ENCODE measurements around the gene NELFA.

The NELFA gene

DNA sequence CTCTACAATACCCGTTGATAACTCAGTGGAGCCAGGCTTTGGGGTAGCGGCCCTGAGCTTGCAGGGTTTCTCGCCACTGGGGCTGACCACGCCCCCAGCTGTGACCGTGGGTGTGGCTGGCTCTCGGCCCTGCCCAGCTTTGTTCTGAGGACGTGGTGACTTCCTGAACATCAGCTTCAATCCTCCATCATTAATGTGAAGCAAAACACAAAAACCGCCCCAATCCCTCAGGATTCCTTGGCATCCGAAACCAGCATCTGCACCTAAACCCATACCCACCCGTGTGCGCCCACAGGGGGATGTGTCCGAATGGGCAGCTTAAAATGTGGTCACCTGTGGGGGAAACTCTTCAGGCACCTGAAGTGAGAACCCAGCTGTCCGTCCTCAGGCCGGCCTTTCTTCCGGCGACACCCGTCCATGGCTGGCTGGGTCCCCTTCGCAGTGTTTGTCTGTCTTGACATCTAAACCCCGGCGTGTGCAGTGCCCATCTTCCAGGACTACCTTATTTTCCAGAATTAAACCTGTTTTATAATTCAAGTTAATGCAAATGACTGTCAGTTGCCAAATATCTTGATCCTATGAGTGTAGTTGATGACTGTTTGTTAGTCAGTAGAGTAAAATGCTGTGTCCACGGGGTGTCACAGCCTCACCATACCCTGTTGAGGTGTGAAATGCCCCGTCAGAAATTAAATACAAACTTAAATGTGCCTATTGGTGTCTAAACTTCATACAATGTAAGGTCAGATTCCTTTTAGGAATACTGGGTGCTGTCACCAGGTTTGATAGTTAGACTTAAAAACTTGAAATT lies 27.3 kb downstream of the NELFA start:
- no peak for DNase-seq

DNA sequence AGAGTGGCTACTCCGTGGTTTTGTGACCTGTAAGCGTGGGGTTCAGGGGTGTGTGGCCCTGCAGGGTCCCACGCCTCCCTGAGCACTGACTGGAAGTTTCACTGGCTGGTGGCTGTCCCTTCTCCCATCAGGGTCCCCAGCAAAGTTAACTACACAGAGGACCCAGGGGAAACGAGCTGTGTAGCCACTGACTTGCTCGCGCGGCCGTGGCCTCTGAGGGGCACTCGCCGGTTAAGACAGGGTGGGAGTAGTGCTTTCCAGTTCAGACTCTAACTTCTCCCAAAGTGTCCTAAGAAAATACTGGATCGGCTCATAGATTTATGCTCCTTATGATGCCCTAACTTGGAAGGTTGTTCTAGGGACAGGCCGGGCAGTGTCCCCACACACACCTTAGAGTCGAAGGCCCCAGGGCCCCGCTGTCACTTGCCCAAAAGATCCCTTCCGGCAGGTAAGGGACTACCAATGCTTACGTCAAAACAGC lies 28.2 kb downstream of the NELFA start:
- DNase-seq, result no peak

DNA sequence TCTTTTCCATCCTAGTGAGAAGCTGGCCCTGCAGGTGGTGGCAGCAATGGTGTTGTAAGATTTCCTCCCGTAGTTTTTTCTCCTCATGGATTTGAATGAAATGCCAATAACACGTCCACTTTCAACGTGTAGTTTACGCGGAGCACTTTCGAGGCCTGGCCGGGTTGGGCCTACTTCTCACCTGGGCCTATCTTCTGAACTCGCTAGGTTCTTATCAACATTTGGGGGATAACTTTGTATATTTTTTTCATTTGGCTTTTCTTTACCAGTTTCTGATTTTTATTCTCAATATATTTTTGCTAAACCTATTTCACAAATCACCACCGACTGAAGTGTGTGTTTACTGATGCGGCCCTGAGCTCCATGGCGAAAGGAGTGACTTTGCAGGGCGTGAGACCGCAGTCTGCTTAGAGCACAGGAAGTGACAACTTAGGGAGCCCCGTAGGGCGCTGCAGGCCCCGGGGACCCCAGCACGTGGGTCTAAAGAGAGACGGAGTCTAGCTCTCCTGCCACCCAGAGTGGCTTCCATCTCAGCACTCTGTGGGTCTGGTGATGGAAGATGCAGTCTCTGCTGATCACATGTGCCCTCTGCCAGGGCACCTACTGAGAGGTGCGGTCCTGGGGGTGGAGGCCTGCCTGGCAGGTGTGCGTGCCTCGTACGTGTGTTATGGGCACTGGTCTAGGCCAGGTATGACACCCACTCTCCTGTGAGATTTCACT lies 29.1 kb downstream of the NELFA start:
- no peak for DNase-seq

DNA sequence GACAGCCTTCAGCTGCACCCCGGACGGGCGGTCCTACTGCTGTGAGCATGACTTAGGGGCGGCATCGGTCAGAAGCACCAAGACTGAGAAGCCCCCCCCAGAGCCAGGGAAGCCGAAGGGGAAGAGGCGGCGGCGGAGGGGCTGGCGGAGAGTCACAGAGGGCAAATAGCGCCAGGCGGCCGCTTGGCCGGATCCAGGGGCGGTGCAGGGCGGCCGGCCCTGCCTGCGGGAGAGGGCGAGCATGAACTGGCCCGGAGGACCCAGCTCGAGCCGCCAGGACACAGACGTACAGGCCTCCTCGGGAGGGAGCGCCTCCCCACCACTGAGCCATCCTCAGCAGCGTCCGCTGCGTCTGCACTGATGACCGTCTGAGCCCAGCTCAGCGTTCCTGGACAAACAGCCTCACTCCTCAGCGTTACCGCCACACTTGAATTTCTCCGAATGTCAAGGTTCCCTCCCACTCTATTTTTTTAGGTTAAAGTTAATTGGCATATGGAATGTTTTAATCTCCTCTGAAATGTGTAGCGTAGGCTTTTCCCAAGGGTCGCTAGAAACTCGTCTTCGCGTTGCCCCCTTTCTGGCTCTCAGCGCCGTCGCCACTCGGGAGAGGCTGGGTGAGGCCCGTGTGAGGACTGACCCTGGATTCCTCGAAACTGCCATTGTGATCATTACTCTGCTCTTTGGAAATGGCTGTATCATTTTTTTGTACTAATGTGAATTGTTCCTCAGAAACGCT lies 29.9 kb downstream of the NELFA start:
- DNase-seq, result no peak

DNA sequence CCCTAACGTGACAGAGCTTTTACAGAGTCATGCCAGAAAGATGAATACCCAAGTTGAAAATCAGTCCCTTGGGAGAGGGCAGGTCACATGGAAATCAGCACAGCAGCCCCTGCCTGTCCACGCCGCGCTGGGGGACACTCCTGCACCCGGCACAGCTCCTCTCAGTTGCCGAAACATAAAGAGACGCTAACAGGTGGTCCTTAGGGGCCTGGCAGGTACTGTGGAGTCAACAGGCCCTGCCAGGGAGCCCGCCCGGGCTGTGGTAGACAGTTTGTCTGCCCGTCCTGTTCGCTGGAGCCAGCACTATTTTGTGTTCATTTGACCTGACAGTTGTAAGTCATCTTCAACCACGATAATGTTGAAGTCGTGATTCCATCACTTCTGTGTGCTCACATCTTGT lies 30.5 kb downstream of the NELFA start:
- no peak for DNase-seq

DNA sequence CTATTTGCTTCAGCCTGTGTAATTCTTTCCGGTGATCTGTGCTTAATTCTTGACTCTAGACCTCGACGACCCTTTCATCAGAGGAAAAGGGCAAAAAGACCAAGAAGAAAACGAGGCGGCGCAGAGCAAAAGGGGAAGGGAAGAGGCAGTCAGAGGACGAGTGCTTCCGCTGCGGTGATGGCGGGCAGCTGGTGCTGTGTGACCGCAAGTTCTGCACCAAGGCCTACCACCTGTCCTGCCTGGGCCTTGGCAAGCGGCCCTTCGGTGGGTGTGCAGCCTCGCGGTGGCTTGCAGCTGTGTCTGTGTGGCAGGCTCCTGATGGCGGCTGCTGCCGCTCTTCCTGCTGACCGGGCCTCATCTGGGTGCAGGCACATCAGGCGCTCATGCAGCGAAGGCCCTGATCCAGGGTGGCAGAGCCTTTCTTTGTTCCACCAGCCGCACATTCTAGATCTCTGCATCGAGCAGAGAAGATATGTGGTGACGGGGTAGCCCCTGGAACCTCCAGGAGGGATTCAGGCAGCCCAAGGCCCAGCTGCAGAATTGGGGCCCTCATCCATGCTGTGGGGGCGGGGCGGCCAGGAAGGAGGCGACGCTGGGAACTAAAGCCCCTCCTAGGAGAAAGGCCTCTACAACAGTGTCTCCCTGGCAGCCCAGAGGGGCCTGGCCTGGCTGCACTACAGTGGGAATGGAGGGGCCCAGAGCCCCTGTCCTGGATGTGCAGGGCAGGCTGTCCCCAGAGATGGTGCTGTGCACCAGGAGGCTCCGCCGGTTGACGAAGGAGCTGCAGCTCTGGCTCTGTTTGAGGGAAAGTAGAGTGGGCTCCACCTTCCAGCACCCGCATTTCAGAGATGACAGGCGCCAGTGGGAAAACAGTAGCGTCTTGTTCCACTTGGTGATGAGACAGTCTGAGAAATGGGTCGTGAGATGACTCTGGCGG lies 32.1 kb downstream of the NELFA start:
- DNase-seq, result no peak

DNA sequence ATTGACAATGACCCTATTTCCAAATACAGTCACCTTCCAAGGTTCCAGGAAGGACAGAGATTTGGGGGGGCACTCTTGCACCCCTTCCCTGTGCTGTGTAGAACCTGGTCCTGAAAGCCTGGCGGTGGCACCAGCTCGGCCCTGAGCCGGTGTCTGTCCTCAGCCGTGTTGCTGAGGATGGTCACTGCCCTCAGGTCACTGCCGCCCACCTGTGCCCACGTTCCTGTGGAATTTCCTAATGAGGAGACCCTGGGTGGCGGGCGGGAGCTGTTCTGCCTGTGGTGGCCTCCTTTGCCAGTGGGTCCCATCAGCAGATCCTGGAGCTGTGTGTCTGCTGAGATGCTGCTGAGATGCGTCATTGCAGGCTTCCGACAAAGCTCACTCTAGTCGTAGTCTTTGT lies 32.9 kb downstream of the NELFA start:
- no peak for DNase-seq

DNA sequence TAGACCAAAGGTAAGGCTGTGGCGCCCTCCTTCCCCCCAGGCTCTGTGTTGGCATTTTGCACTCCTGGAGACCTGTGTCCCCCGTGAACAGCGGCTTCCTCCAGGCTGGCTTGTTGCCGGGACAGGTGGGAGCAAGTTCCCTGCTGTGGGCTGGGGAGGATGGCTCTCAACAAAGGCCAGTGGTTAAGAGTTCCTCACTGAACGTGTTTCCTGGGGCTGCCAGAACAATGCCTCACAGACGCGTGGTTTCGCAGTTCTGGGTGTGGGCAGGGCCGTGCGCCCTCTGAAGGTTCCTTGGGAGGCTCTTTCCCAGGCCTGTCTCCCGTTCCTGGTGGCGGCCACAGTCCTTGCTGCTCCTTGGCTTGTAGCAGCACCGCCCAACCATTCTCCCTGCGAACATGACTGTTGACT lies 33.4 kb downstream of the NELFA start:
- DNase-seq, result no peak

DNA sequence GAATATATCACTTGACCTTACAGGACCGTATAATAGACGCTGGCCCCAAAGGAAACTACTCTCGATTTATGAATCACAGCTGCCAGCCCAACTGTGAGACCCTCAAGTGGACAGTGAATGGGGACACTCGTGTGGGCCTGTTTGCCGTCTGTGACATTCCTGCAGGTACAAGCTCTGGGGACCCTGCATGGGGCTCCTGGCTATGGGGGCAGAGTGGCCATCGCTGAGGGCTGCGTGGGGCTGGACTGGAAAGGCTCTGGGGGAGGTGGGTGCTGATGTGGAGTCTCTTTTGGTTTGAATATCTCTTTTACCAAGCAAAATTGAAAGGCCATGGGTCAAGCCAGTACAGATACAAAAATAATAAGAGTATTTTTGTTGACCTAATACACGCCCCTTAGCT lies 33.9 kb downstream of the NELFA start:
- no peak for DNase-seq

DNA sequence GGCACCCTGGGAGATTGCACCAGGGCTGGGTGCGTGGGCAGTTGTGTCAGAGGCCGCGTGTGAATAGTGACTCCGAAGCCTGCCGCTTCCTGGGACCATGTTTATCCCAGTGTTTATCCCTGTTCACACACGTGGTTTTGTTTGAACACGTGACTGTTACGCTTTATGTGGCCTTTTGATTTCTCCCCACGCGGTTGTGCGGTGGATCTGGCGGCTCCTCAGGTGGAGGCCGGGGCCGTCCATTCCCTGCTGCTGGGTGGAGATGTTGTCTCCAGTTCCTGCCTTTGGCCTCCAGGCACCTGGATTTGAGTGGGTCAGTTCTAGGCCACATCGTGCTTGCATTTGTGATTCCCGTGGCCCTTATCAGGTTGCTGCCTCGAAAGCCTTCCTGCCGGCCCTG lies 35.1 kb downstream of the NELFA start:
- no peak for DNase-seq

DNA sequence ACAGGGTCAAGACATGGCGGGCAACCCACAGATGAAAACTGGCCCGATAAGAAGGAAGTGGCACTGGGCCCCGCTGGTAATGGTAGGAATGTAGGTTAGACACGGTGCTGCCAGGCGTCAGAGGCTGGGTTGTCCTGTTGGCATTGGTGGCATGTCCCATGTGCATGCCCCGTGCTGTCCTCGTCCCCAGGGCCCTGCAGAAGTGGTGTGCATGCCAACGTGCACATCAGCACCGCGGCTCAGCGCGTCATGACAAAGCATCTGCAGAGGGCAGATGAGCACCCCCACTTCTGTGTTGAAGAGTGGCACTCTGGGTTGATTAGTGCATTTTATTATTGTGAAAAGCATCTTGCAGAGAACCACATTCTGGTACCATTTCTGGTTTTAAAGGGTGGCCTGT lies 35.6 kb downstream of the NELFA start:
- DNase-seq, result no peak

DNA sequence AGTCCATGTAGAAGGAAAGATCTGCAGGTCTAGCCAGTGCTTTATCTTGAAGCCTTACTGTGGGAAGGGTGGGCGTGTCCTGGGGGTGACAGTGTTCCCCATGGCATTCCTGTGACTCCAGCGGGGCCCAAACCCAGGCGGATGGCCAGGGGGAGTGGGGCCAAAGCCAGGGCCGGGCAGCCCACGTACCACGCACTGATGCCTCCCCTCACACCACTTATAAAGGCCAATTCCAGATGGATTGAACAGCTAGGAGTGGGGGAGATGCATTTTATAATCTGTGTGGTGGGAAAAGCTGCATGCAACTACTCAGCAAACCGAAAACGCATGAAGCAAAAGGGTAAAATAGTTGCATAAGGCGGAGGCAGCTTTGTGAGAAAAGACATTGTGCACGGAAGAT lies 36.4 kb downstream of the NELFA start:
- no peak for DNase-seq

DNA sequence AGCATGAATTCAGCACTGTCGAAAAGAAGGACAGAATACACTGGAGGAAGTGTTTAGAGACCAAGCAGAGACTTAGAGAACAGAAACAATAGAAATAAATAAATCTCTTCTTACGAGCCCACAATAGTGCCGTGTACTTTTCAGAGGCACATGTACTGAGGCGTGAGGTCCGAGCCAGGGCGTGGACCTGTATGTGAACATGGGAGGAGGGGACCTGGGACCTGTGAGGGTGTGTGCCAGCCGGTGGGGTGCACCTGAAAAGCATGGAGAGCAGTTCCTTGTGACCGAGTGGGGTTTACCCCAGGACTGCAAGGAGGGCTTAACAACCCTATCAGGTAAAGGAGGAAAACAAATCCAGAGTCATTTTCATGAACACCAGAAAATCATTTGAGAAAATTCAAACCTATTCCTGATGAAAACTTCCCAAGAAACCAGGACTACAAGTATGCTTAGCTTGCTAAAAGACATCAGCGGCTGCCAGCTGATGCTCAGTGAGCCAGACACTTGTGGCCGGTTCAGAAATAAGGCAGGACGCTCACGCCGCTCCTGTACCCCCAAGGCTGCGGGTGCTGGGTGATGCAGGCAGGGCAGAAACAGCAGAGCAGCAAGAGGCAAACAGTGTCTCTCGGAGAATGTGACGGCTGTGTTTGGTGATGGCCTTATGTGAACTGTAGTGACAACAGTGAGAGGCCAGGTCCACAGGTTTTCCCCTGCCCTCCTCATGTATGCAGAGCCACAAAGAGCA lies 37.1 kb downstream of the NELFA start:
- DNase-seq, result no peak

DNA sequence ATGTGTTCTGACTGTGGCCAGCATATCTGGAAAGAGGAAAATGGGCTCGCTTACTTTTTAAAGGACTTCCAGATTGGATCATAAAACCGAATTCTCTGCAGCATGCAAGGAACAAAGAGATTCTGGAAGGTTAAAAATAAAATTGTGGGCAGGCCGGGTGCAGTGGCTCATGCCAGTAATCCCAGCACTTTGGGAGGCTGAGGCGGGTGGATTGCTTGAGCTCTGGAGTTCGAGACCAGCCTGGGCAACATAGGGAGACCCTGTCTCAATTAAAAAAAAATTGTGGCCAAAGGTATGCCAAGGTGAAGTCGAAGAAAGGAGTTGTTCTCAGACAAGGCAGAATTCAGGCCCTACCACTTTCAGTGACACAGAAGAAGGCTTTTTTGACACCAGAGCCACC lies 37.8 kb downstream of the NELFA start:
- DNase-seq, result no peak

DNA sequence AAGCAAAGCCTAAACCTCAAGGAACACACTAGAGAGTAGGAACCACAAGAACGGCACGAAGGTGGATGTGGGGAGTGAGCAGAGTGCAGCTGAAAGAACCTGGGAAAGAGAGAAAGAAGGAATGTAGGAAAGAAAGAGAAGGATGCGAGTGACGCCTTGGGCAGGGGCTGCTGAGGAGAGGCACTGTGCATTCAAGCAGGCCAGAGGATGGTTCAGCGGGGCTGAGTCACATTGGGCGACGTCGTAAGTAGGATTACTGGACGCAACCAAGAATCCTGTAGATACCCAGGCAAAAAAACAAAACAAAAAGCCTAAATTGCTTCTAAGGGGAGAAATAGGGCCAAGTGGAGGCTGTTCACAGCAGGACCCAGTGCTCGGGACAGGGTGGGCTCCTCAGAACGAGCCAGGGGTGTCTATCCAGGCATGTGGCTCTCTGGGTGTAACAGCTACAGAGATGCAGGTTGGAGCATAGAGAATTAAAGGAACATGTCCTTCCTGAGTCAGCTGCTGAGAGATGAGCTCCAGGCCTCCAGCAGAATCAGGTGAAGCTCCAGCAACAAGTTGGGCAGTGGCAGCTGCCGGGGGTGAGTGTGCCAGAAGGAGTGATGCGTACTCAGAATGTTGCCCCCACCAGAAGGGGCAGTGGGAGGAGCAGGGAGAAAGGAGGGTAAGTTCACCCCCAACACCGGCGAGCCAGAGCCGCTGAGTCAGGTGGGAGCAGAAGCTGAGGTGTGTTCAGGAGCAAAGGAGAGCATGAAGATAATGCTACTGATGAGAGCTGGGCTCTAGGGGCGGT lies 38.6 kb downstream of the NELFA start:
- DNase-seq, result no peak

DNA sequence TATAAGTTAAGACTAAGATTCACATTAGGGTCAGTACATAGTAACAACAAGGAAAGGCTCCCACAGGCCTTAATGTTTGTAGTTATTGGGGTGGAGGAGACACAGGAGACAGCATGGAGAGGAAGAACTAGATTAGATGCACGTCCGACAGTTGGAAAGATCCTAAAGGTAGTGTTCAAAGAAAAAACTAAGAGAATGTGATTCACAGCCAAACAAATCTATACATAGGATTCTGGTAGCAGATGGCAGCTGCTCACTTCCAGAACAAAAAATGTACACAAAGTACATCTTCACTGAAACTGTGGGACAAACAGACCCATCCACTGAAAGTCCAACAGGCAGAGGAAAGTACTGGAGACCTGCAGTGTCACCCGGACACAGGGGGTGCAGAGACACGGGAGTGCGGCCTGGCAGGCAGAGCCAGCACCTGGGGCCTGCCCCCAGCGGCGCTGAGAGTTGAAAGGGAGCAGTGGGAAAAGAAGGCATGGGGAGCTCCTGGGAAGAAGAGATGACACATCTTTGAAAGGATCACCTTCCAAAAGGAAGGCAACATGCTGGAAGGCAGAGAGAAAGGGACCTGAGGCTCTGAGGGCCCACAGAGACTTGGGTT lies 40.0 kb downstream of the NELFA start:
- DNase-seq, result no peak

DNA sequence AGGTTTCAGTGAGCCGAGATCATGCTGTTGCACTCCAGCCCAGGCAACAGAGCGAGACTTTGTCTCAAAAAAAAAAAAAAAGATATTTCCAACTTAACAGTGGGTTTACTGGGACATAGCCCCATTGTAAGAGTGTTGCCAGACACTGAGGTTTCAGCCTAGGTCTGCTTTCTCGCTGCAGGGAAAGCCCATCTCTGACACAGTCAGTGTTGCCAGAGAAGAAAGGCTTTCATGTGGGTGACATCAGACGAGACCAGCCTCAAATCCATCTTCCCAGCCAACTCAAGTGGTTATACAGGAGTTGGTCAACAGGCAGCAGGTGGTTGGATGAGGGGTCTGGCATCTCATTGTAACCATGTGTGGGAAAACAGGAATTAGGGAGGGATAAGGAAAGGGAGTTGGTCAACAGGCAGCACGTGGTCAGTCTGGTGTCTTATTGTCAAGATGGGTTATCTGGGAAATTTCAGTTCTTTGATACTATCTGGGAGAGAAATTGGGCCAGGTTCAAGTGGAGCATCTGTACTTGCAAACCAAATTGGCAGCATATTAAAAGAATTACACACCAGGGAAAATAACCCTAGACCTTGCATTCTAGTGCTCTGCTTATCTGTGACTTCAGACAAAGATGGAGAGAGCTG lies 41.1 kb downstream of the NELFA start:
- DNase-seq, result no peak

DNA sequence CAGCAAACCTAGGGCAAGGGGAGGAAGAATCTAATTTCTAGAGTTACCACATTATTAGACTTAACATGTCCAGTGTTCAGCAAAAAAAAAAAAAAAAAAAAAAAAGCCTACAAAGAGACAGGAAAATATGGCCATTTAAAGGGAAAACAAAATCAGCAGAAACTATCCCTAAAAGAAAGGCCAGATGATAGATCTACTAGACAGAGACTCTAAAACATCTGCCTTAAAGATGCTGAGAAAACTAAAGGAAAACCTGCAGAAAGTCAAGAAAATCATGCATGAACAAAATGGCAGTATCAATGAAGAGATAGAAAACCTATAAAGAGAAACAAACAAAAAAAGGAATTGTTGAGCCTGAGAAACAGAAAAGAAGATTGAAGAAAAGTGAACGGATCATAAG lies 43.8 kb downstream of the NELFA start:
- no peak for DNase-seq

DNA sequence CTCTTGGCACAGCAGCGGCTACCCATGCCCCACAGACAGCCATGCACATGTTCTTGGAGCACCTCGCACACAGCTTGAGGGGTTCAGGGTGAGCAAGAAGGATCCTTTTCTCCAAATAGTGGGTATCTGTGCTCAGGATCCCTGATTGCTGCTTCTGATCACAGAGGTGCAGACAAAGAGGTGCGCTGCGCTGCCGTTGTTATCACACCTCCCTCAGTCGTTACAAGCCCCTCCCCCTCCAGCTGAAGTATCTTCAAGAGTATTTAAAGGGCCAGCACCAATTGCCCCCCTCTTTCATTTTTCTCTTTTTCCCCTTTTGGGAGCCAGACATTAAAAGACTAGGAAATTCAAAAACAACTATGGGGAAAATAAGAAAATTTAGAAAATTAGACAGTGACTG lies 44.3 kb downstream of the NELFA start:
- DNase-seq, result no peak

DNA sequence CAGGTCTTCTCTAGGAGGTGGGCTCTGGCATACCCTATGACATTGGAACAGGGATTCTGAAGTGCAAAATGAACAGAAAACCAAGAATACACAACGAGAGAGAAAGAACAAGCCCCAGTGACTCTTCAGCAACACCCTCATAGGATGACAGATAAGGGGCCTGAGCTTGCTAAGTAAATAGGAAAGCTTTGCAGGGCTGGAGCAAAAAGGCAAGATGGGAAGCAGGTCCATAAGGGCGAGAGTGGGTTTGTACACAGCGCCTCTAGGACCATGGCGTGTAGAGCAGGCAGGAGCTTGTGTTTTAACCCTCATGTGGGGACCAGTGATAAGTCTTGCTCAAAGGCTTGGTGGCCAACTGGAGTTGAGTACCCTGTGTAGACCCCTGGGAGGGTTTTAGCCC lies 45.8 kb downstream of the NELFA start:
- DNase-seq, result no peak

Data from suppressor macrophage treated with lipopolysaccharide for 4 hours (primary cell).